ENCODE measurements around the gene STBD1. TPM values are rescaled to one million over a fixed set of nuclear protein-coding genes. Genes with fewer than 3 reads are reported as not detected.

STBD1 gene
- total and polyA plus RNA-seq, 2 of the 4 experiments (the other 2 are of a cell fraction): 1.7 to 3.0 TPM

GRCh38 chr4:76275486-76276124, 30.9 kb upstream of the STBD1 start:
- ATAC-seq (ENCODE audit: low read depth): no peak
- WGBS, 2 experiments (ENCODE audit: extremely low coverage in 2 of 2, insufficient read length in 1 of 2): 50% methylated on average over 1 of the region's 3 CpGs; no CpG with 5 or more reads in 1 of the 2 experiments

More at GRCh38 chr4:76275486-76276124, 30.9 kb upstream of the STBD1 start:
- BruUV-seq (replicated peaks): no TSS peak
- Histone ChIP-seq H3K4me2 (ENCODE audit: low read depth, low read length) (no peak overlapping the region), H3K23ac (ENCODE audit: low read depth, low read length) (no peak overlapping the region), H4K91ac (ENCODE audit: insufficient read depth, low read depth, low read length) (no peak overlapping the region), H3K4me3 (ENCODE audit: insufficient read depth, low read depth, low read length) (no peak overlapping the region), H3K4ac (ENCODE audit: low read depth, low read length) (no peak overlapping the region), H2BK120ac (ENCODE audit: low read depth, low read length) (no peak overlapping the region), H3K14ac (replicated peaks; ENCODE audit: low read depth, low read length) (no peak overlapping the region), H2AK9ac (replicated peaks; ENCODE audit: low read depth, low read length, poor library complexity) (no peak overlapping the region), H2BK5ac (ENCODE audit: low read depth, low read length, poor library complexity, severe bottlenecking) (no peak overlapping the region), H2AFZ (replicated peaks; ENCODE audit: low read length, poor library complexity) (no peak overlapping the region), H3K4me1 (ENCODE audit: control insufficient read depth, insufficient read depth, low read length) (no peaks in the 10 kb centered on the region), H4K8ac (ENCODE audit: low read depth in 2 of 2, low read length in 2 of 2) (no peak overlapping the region), H3K56ac (ENCODE audit: extremely low read depth, insufficient read depth, low read length) (no peak overlapping the region), H3K9me1 (ENCODE audit: insufficient read depth, low read length) (no peaks in the 10 kb centered on the region), H3K9ac (ENCODE audit: low read depth, low read length) (no peak overlapping the region), H2BK20ac (ENCODE audit: low read depth, low read length) (no peak overlapping the region), H3K9me3 (ENCODE audit: control insufficient read depth, insufficient read depth, low read length) (no peaks in the 10 kb centered on the region), H3K27me3 (ENCODE audit: control insufficient read depth, insufficient read depth, low read length) (peaks cover 39% of the 10 kb centered on the region), H4K20me1 (ENCODE audit: insufficient read depth, low read length) (no peaks in the 10 kb centered on the region), H3K36me3 (ENCODE audit: control insufficient read depth, insufficient read depth, low read length) (no peaks in the 10 kb centered on the region), H2BK15ac (ENCODE audit: low read depth, low read length) (no peak overlapping the region), H2AK5ac (ENCODE audit: low read depth, low read length) (no peak overlapping the region), H3K18ac (ENCODE audit: low read depth, low read length) (no peak overlapping the region), H3K79me1 (ENCODE audit: low read depth in 1 of 2, low read length in 2 of 2) (no peaks in the 10 kb centered on the region), H4K5ac (ENCODE audit: low read depth, low read length) (no peak overlapping the region), H3K27ac (ENCODE audit: insufficient read depth, low read length) (no peak overlapping the region)
- dilution Hi-C loops (cut with HindIII; ENCODE audit: low sequenced_read_pairs, unreplicated experiment): no loop called here
- CTCF ChIA-PET: no interaction called here
- POLR2A ChIA-PET (ENCODE audit: unreplicated experiment): no interaction called here
- TF ChIP-seq RAD21 (IDR thresholded peaks at IDR 0.05; ENCODE audit: low read length) (no peak), CHD1 (IDR thresholded peaks at IDR 0.05; ENCODE audit: low read depth, low read length) (no peak), BHLHE40 (IDR thresholded peaks at IDR 0.05; ENCODE audit: low read depth, low read length) (no peak), MAFK (IDR thresholded peaks at IDR 0.05; ENCODE audit: low read depth, low read length) (no peak), FOS (IDR thresholded peaks at IDR 0.05; ENCODE audit: low read depth, low read length) (no peak), ELK1 (IDR thresholded peaks at IDR 0.05; ENCODE audit: borderline replicate concordance, low read depth, low read length) (no peak), RCOR1 (IDR thresholded peaks at IDR 0.05; ENCODE audit: insufficient replicate concordance, low read length) (no peak), POLR2A (IDR thresholded peaks at IDR 0.05; ENCODE audit: low read depth, low read length) (no peak), MAZ (IDR thresholded peaks at IDR 0.05; ENCODE audit: borderline replicate concordance, low read depth, low read length) (no peak), CTCF (conservative IDR thresholded peaks at IDR 0.05; ENCODE audit: low read depth, low read length) (no peak), MXI1 (IDR thresholded peaks at IDR 0.05; ENCODE audit: borderline replicate concordance, low read depth, low read length) (no peak), RFX5 (IDR thresholded peaks at IDR 0.05; ENCODE audit: low read depth, low read length) (no peak), NFE2L2 (IDR thresholded peaks at IDR 0.05; ENCODE audit: low read depth, low read length) (no peak), SMC3 (IDR thresholded peaks at IDR 0.05; ENCODE audit: low read depth, low read length) (no peak), CEBPB (IDR thresholded peaks at IDR 0.05; ENCODE audit: low read depth, low read length) (no peak)
- TF ChIP-seq, protein P1, sequence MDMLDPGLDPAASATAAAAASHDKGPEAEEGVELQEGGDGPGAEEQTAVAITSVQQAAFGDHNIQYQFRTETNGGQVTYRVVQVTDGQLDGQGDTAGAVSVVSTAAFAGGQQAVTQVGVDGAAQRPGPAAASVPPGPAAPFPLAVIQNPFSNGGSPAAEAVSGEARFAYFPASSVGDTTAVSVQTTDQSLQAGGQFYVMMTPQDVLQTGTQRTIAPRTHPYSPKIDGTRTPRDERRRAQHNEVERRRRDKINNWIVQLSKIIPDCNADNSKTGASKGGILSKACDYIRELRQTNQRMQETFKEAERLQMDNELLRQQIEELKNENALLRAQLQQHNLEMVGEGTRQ (IDR thresholded peaks at IDR 0.05; ENCODE audit: low read depth, low read length): no peak
- no peak for DNase-seq
- intact Hi-C loops (cut with micrococcal nuclease): loop anchor here (1.0 kb wide), 1 partner anchor 24 kb away; the partner anchor contains the start of gene FAM47E
- in situ Hi-C loops (cut with MboI; ENCODE audit: low sequenced_read_pairs): no loop called here

Data from IMR-90 (cell line).